GM12878 (cell line): ENCODE results near the gene MDFIC. TPM values are rescaled to one million over a fixed set of nuclear protein-coding genes. Genes with fewer than 3 reads are reported as not detected.

Experiments used
- ATAC-seq: fragments of 200-7000 bp; cut with Tn5 transposase; 3 replicates; pipeline ENCODE4 v1.9.1; 2020; ENCODE audit warnings: mild to moderate bottlenecking, moderate library complexity
- BruUV-seq: library from RNA; stranded (reverse); fragments of 400-500 nt; replicated peaks from 2 replicates; lab custom pipeline; 2021; lab: Mats Ljungman, UMichigan
- CTCF ChIA-PET: fragments of 300-600 bp; sonication (Branson Sonifier 250); formaldehyde crosslinking; extraction: SDS; loops from one replicate; lab custom pipeline; 2021; ENCODE audit warnings: inconsistent platforms; lab: Yijun Ruan, JAX
- POLR2A ChIA-PET: fragments of 350-600 bp; formaldehyde crosslinking; extraction: SDS; loops from one replicate; lab custom pipeline; 2021; ENCODE audit warnings: inconsistent platforms; lab: Charles Lee
- RAD21 ChIA-PET: fragments of 300-600 bp; sonication (Branson Sonifier 250); formaldehyde crosslinking; loops from one replicate; lab custom pipeline; 2023; ENCODE audit warnings: antibody characterized with exemption; ENCODE audit not compliant: unreplicated experiment; lab: Charles Lee
- SMC1A ChIA-PET: fragments of 300-600 bp; sonication (Branson Sonifier 250); formaldehyde crosslinking; loops from one replicate; lab custom pipeline; 2023; ENCODE audit not compliant: unreplicated experiment, uncharacterized antibody; lab: Charles Lee
- DNase-seq: peaks from one replicate; pipeline ENCODE4 v3.0.0-alpha.2; 2011; ENCODE audit warnings: low read depth, low spot score
- FAIRE-seq: peaks from 3 replicates; lab custom pipeline; 2011; peaks lifted over from hg19 to GRCh38; lab: Jason Lieb, UNC
- H2AFZ ChIP-seq: 2 replicates; pipeline ENCODE4 v1.6.0; 2011; ENCODE audit warnings: low read depth, low read length, control low read depth; ENCODE audit not compliant: control insufficient read depth
- H3K27ac ChIP-seq: 2 replicates; pipeline ENCODE4 v1.5.1; 2011; ENCODE audit warnings: control low read depth; ENCODE audit not compliant: control insufficient read depth, insufficient read depth
- H3K27me3 ChIP-seq, 2 experiments: replicated peaks in 1 of 2; 2 replicates each; pipeline versions ENCODE4 v1.6.0 to v1.6.1; 2011; ENCODE audit warnings: low read length in 1 of 2; ENCODE audit not compliant: control insufficient read depth in 2 of 2, insufficient read depth in 2 of 2
- H3K36me3 ChIP-seq, 2 experiments: 2 replicates each; pipeline ENCODE4 v1.5.1; 2011; ENCODE audit warnings: low read length in 1 of 2; ENCODE audit not compliant: control insufficient read depth in 2 of 2, insufficient read depth in 2 of 2
- H3K4me1 ChIP-seq: 2 replicates; pipeline ENCODE4 v1.6.1; 2011; ENCODE audit warnings: mild to moderate bottlenecking, low read length, moderate library complexity, mixed read lengths; ENCODE audit not compliant: control insufficient read depth, insufficient read depth
- H3K4me2 ChIP-seq: 2 replicates; pipeline ENCODE4 v1.6.0; 2011; ENCODE audit warnings: control low read depth; ENCODE audit not compliant: control insufficient read depth, insufficient read depth
- H3K4me3 ChIP-seq: fragments of 200-600 bp; sonication (generic); 2 replicates; pipeline ENCODE4 v1.5.1; 2016
- H3K79me2 ChIP-seq: 2 replicates; pipeline ENCODE4 v1.6.0; 2011; ENCODE audit warnings: low read length; ENCODE audit not compliant: control insufficient read depth, insufficient read depth
- H3K9ac ChIP-seq: 2 replicates; pipeline ENCODE4 v1.8.0; 2011; ENCODE audit warnings: low read length, control low read depth, mixed read lengths; ENCODE audit not compliant: control insufficient read depth, insufficient read depth
- H3K9me3 ChIP-seq: replicated peaks from 3 replicates; pipeline ENCODE4 v1.5.1; 2011; ENCODE audit warnings: mild to moderate bottlenecking, low read length; ENCODE audit not compliant: control insufficient read depth, insufficient read depth
- H4K20me1 ChIP-seq: 2 replicates; pipeline ENCODE4 v1.6.0; 2011; ENCODE audit not compliant: control insufficient read depth, insufficient read depth
- CEBPB ChIP-seq, 2 experiments: fragments of 150-350 bp in 1 of 2; IDR thresholded peaks; 2 replicates each; pipeline ENCODE4 v1.6.1; 2012 to 2014; ENCODE audit warnings: low read depth in 2 of 2, low read length in 2 of 2, borderline replicate concordance in 1 of 2, inconsistent platforms in 1 of 2
- CUX1 ChIP-seq: IDR thresholded peaks from 2 replicates; pipeline ENCODE4 v1.6.1; 2012; ENCODE audit warnings: improper control_type of control experiment, low read depth, low read length; ENCODE audit not compliant: insufficient replicate concordance
- EZH2 ChIP-seq: IDR thresholded peaks from 2 replicates; pipeline ENCODE4 v1.6.1; 2012; ENCODE audit warnings: low read depth, mild to moderate bottlenecking, control low read depth, inconsistent platforms, low read length, borderline replicate concordance; ENCODE audit not compliant: control insufficient read depth
- GABPA ChIP-seq: IDR thresholded peaks from 2 replicates; pipeline ENCODE4 v1.6.1; 2014; ENCODE audit warnings: antibody characterized with exemption, low read depth, mild to moderate bottlenecking, inconsistent platforms
- HSF1 ChIP-seq: fragments of 150-350 bp; IDR thresholded peaks from 2 replicates; pipeline ENCODE4 v1.6.1; 2014; ENCODE audit warnings: mild to moderate bottlenecking, low read depth, low read length
- JUND ChIP-seq: IDR thresholded peaks from 2 replicates; pipeline ENCODE4 v1.6.1; 2012; ENCODE audit warnings: low read depth, mild to moderate bottlenecking, low read length, improper control_type of control experiment, moderate library complexity
- MAX ChIP-seq: IDR thresholded peaks from 2 replicates; pipeline ENCODE4 v1.6.1; 2012; ENCODE audit warnings: low read depth, low read length, improper control_type of control experiment
- MTA2 ChIP-seq: fragments of 450-650 bp; IDR thresholded peaks from 2 replicates; pipeline ENCODE4 v1.6.1; 2016; ENCODE audit warnings: low read depth, mild to moderate bottlenecking, moderate library complexity
- PML ChIP-seq: IDR thresholded peaks from 2 replicates; pipeline ENCODE4 v1.6.1; 2012; ENCODE audit warnings: low read length, inconsistent platforms
- TCF12 ChIP-seq: IDR thresholded peaks from 2 replicates; pipeline ENCODE4 v1.6.1; 2011; ENCODE audit warnings: low read depth, mild to moderate bottlenecking, low read length
- WGBS: methylation state at CpG from one replicate; pipeline ENCODE4 v1.1.6; 2016; ENCODE audit warnings: low lambda C conversion rate; ENCODE audit not compliant: insufficient replicate concordance, insufficient coverage; ENCODE audit errors: missing lambda C conversion rate; 5-methylcytosine and 5-hydroxymethylcytosine counted together
- in situ Hi-C: fragments of 300-500 bp; cut with MboI; formaldehyde crosslinking; loops from 9 replicates; pipeline ENCODE4 v1.14.3; 2018; ENCODE audit warnings: mixed read lengths
- intact Hi-C: fragments of 100-400 bp; cut with micrococcal nuclease; formaldehyde crosslinking; loops from one replicate; pipeline ENCODE4 v1.14.2; 2022; ENCODE audit not compliant: unreplicated experiment
- polyA plus RNA-seq, 11 experiments: library from polyadenylated mRNA; depleted of rRNA in 4 of 11; unstranded in 6 of 11; stranded (reverse) in 5 of 11; fragments of >200 nt; fragmentation: Nextera tagmentation in 4 of 11; fragmentation: Illumina TruSeq in 1 of 11; extraction: Ambion mirVana in 4 of 11; extraction: Trizol in 1 of 11; gene quantifications; 1 replicate in 1 of 11; 2 replicates in 10 of 11; pipeline versions ENCODE4 v1.2.1 to v1.2.3, GENCODE V29; 2011 to 2016; ENCODE audit warnings: inconsistent platforms in 2 of 11, missing spikeins in 2 of 11, low read depth in 1 of 11
- total RNA-seq, 4 experiments: library from RNA; depleted of rRNA in 3 of 4; stranded (reverse); fragments of >200 nt in 3 of 4; fragmentation: Illumina TruSeq in 1 of 4; extraction: Trizol in 1 of 4; gene quantifications; 2 replicates each; pipeline versions ENCODE4 v1.2.1 to v1.2.3, GENCODE V29; 2013 to 2021

Gene MDFIC
- total and polyA plus RNA-seq, 10 of the 15 experiments (the other 5 are each of a cell fraction or from before 2014, with no cell fraction given): 7.3 to 58.4 (median 40.0) TPM

GRCh38 chr7:114966156-114966555, 44.3 kb downstream of the MDFIC start (continued):
- TF ChIP-seq TCF12 (no peak), HSF1 (no peak)
- TF ChIP-seq, all 136 proteins: peak for 0

- Histone ChIP-seq H3K27me3 (no peaks in the 10 kb centered on the region), H4K20me1 (no peaks in the 10 kb centered on the region), H3K27ac (no peak overlapping the region), H3K4me2 (no peak overlapping the region), H3K9ac (no peak overlapping the region), H3K4me1 (no peaks in the 10 kb centered on the region), H3K79me2 (peaks cover 48% of the 10 kb centered on the region), H2AFZ (no peak overlapping the region), H3K9me3 (peaks cover 4% of the 10 kb centered on the region; the same call in 2 of the 3 replicates), H3K36me3 (peaks cover 0 to 9% of the 10 kb centered on the region in 2 experiments; a peak in 1 of 4 replicates), H3K4me3 (no peak overlapping the region)
- FAIRE-seq: no peak
- ChIA-PET CTCF (interaction anchor here (1.8 kb wide), 1 partner anchor 11 kb away, joined by 5 read pairs; no protein-coding TSS in a partner anchor), SMC1A (no interaction called here), RAD21 (no interaction called here), POLR2A (interaction anchor here (1.1 kb wide), 1 partner anchor 11 kb away, joined by 4 read pairs; no protein-coding TSS in a partner anchor)
- TF ChIP-seq MAX (no peak), CUX1 (no peak), CEBPB (IDR thresholded peaks at IDR 0.05; ENCODE audit: borderline replicate concordance in 1 of 2, low read depth in 2 of 2, low read length in 2 of 2) (no peak), JUND (no peak), MTA2 (no peak), EZH2 (no peak), GABPA (no peak), PML (no peak)
- no peak for ATAC-seq
- no TSS peak for BruUV-seq
- in situ Hi-C loops (no loop called here), intact Hi-C loops (no loop called here)
- WGBS: 97% methylated on average over 4 of the region's 4 CpGs
- DNase-seq: no peak
Observed at GRCh38 chr7:114969096-114969495, 47.2 kb downstream of the MDFIC start.
